Measurements from ENCODE around the gene ELN. TPM values are rescaled to one million over a fixed set of nuclear protein-coding genes. Genes with fewer than 3 reads are reported as not detected.

The ELN gene
- total RNA-seq, 2 experiments from 2014 or later: not detected

GRCh38 chr7:74082770-74083116 lies 54.8 kb downstream of the ELN start:
- Mint-ChIP-seq H3K27ac (no peak overlapping the region), H3K4me3 (peak overlapping the region; percentile 79), H3K9me3 (no peaks in the 10 kb centered on the region), H3K27me3 (no peaks in the 10 kb centered on the region), H3K4me1 (ENCODE audit: low read depth) (peaks cover 9% of the 10 kb centered on the region), H3K36me3 (ENCODE audit: low read depth) (no peaks in the 10 kb centered on the region)
- intact Hi-C loops (cut with DNase I, micrococcal nuclease): loop anchor here in 1 of 2 experiments (5.0 to 10.0 kb wide), 2 partner anchors 170 to 348 kb away; partner anchors contain the start of genes ABHD11 and RFC2
- H3K4me1 ChIP-seq (ENCODE audit: insufficient read depth, low read length): peaks cover 20% of the 10 kb centered on the region
- POLR2A ChIA-PET: interaction anchor here (1.8 kb wide), 1 partner anchor 92 kb away, joined by 22 read pairs; the partner anchor contains the start of gene EIF4H
- no peaks in the 10 kb centered on the region for H3K27me3 ChIP-seq (ENCODE audit: control insufficient read depth in 1 of 2, insufficient read depth in 2 of 2, low read length in 2 of 2)
- TF ChIP-seq CTCF (IDR thresholded peaks at IDR 0.05): no peak
- CTCF ChIA-PET: no interaction called here
- no peaks in the 10 kb centered on the region for H3K9me3 ChIP-seq (ENCODE audit: control insufficient read depth in 1 of 2, insufficient read depth in 1 of 2, low read length in 2 of 2)
- no peak overlapping the region for H3K27ac ChIP-seq (ENCODE audit: low read depth in 1 of 2, low read length in 2 of 2)
- no peak for DNase-seq
- no peak for ATAC-seq (ENCODE audit: poor library complexity)
- H3K4me3 ChIP-seq (ENCODE audit: low read length): no peak overlapping the region
- H3K36me3 ChIP-seq (ENCODE audit: insufficient read depth, low read length): no peaks in the 10 kb centered on the region

GRCh38 chr7:74083117-74083876 lies 55.3 kb downstream of the ELN start, which contains the start of gene LIMK1:
LIMK1 (plus strand) TSS chr7:74083804; CDS start chr7:74083991, 187 bp downstream.
- no peaks in the 10 kb centered on the region for H3K36me3 ChIP-seq (ENCODE audit: insufficient read depth, low read length)
- H3K27ac ChIP-seq (ENCODE audit: low read depth in 1 of 2, low read length in 2 of 2): no peak within 1 kb of the TSS
- H3K4me1 ChIP-seq (ENCODE audit: insufficient read depth, low read length): peaks cover 20% of the 10 kb centered on the region
- intact Hi-C loops (cut with DNase I, micrococcal nuclease): loop anchor here in 1 of 2 experiments (5.0 to 10.0 kb wide), 2 partner anchors 169 to 348 kb away; partner anchors contain the start of genes ABHD11 and RFC2
- peak; percentile 63 to 94 (median 82) for DNase-seq
- Mint-ChIP-seq H3K27me3 (no peaks in the 10 kb centered on the region), H3K36me3 (ENCODE audit: low read depth) (no peaks in the 10 kb centered on the region), H3K27ac (peak within 1 kb of the TSS; percentile 62), H3K9me3 (no peaks in the 10 kb centered on the region), H3K4me1 (ENCODE audit: low read depth) (peaks cover 9% of the 10 kb centered on the region), H3K4me3 (peak within 1 kb of the TSS; percentile 88)
- H3K27me3 ChIP-seq (ENCODE audit: control insufficient read depth in 1 of 2, insufficient read depth in 2 of 2, low read length in 2 of 2): no peaks in the 10 kb centered on the region
- no peaks in the 10 kb centered on the region for H3K9me3 ChIP-seq (ENCODE audit: control insufficient read depth in 1 of 2, insufficient read depth in 1 of 2, low read length in 2 of 2)
- no peak for TF ChIP-seq CTCF (IDR thresholded peaks at IDR 0.05)
- POLR2A ChIA-PET: interaction anchor here (0.9 to 2.2 kb wide), 5 partner anchors 11 to 1831 kb away, joined by 4 to 22 read pairs (median 5); partner anchors contain the start of genes EIF4H and POR
- CTCF ChIA-PET: interaction anchor here (1.0 kb wide), 1 partner anchor 15 kb away, joined by 4 read pairs; no protein-coding TSS in a partner anchor
- ATAC-seq (ENCODE audit: poor library complexity): peak; percentile 95
- peak within 1 kb of the TSS; percentile 67 for H3K4me3 ChIP-seq (ENCODE audit: low read length)

- intact Hi-C loops (cut with DNase I, micrococcal nuclease): loop anchor here in 1 of 2 experiments (5.0 to 10.0 kb wide), 2 partner anchors 168 to 349 kb away; partner anchors contain the start of genes ABHD11 and RFC2
- H3K36me3 Mint-ChIP-seq (ENCODE audit: low read depth): no peaks in the 10 kb centered on the region
- Histone ChIP-seq H3K36me3 (ENCODE audit: insufficient read depth, low read length) (no peaks in the 10 kb centered on the region), H3K27ac (ENCODE audit: low read depth in 1 of 2, low read length in 2 of 2) (no peak overlapping the region), H3K4me1 (ENCODE audit: insufficient read depth, low read length) (peaks cover 20% of the 10 kb centered on the region), H3K4me3 (ENCODE audit: low read length) (peak overlapping the region; percentile 67), H3K9me3 (ENCODE audit: control insufficient read depth in 1 of 2, insufficient read depth in 1 of 2, low read length in 2 of 2) (no peaks in the 10 kb centered on the region), H3K27me3 (ENCODE audit: control insufficient read depth in 1 of 2, insufficient read depth in 2 of 2, low read length in 2 of 2) (no peaks in the 10 kb centered on the region)
- POLR2A ChIA-PET: interaction anchor here (0.9 to 2.2 kb wide), 5 partner anchors 10 to 1830 kb away, joined by 4 to 22 read pairs (median 5); partner anchors contain the start of genes EIF4H and POR
- TF ChIP-seq CTCF (IDR thresholded peaks at IDR 0.05): no peak
- CTCF ChIA-PET: interaction anchor here (1.0 kb wide), 1 partner anchor 16 kb away, joined by 4 read pairs; no protein-coding TSS in a partner anchor
- H3K4me3 Mint-ChIP-seq: peak overlapping the region; percentile 88
- peaks cover 12% of the 10 kb centered on the region for H3K4me1 Mint-ChIP-seq (ENCODE audit: low read depth)
- H3K9me3 Mint-ChIP-seq: no peaks in the 10 kb centered on the region
- ATAC-seq (ENCODE audit: poor library complexity) (peak; percentile 74), DNase-seq (peak in 8 of 14 experiments; percentile 15 to 79 (median 50))
- peak overlapping the region; percentile 62 for H3K27ac Mint-ChIP-seq
- no peaks in the 10 kb centered on the region for H3K27me3 Mint-ChIP-seq
Observed at GRCh38 chr7:74083928-74084721, 56.2 kb downstream of the ELN start.

All from CD4-positive, alpha-beta T cell (primary cell).